GM12874 (cell line): Measurements from ENCODE around the gene COG1.

ENCODE experiments used
- CTCF ChIP-seq: IDR thresholded peaks from 2 replicates; pipeline ENCODE4 v1.5.1; 2011; ENCODE audit warnings: low read depth, mild to moderate bottlenecking, control low read depth, low read length, moderate library complexity; ENCODE audit not compliant: insufficient read depth

Gene COG1

GRCh38 chr17:73182616-73183310 lies 10.1 kb upstream of the COG1 start:
- TF ChIP-seq CTCF: no peak

GRCh38 chr17:73184136-73184993 lies 8.5 kb upstream of the COG1 start:
- TF ChIP-seq CTCF: no peak

- no peak for TF ChIP-seq CTCF
Observed at GRCh38 chr17:73186283-73187050, 6.4 kb upstream of the COG1 start.

- no peak for TF ChIP-seq CTCF
Observed at GRCh38 chr17:73187203-73187769, 5.6 kb upstream of the COG1 start.

- TF ChIP-seq CTCF: no peak
Observed at GRCh38 chr17:73188011-73188410, 4.8 kb upstream of the COG1 start.

GRCh38 chr17:73189417-73190099 lies 3.3 kb upstream of the COG1 start:
- TF ChIP-seq CTCF: peak; percentile 51
